Measurements from ENCODE around the gene CBX8. TPM values are rescaled to one million over a fixed set of nuclear protein-coding genes. Genes with fewer than 3 reads are reported as not detected.

The CBX8 gene
- total RNA-seq, 1 donor from 2014 or later, result 4.0 TPM

GRCh38 chr17:79748295-79749099, 48.4 kb downstream of the CBX8 start:
- H3K9me3 Mint-ChIP-seq, result no peaks in the 10 kb centered on the region
- peaks cover 41% of the 10 kb centered on the region for H3K27me3 Mint-ChIP-seq
- H3K36me3 Mint-ChIP-seq (ENCODE audit: low read depth), result no peaks in the 10 kb centered on the region
- no peak overlapping the region for H3K4me3 Mint-ChIP-seq
- CTCF ChIA-PET, result no interaction called here
- no peak for DNase-seq
- ATAC-seq (ENCODE audit: low read depth), result no peak
- no peak overlapping the region for H3K27ac Mint-ChIP-seq
- TF ChIP-seq, protein P1, sequence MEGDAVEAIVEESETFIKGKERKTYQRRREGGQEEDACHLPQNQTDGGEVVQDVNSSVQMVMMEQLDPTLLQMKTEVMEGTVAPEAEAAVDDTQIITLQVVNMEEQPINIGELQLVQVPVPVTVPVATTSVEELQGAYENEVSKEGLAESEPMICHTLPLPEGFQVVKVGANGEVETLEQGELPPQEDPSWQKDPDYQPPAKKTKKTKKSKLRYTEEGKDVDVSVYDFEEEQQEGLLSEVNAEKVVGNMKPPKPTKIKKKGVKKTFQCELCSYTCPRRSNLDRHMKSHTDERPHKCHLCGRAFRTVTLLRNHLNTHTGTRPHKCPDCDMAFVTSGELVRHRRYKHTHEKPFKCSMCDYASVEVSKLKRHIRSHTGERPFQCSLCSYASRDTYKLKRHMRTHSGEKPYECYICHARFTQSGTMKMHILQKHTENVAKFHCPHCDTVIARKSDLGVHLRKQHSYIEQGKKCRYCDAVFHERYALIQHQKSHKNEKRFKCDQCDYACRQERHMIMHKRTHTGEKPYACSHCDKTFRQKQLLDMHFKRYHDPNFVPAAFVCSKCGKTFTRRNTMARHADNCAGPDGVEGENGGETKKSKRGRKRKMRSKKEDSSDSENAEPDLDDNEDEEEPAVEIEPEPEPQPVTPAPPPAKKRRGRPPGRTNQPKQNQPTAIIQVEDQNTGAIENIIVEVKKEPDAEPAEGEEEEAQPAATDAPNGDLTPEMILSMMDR (IDR thresholded peaks at IDR 0.05), result no peak
- H3K4me1 Mint-ChIP-seq, result peaks cover 23% of the 10 kb centered on the region
- intact Hi-C loops (cut with micrococcal nuclease), result no loop called here
- POLR2A ChIA-PET, result no interaction called here

DNA sequence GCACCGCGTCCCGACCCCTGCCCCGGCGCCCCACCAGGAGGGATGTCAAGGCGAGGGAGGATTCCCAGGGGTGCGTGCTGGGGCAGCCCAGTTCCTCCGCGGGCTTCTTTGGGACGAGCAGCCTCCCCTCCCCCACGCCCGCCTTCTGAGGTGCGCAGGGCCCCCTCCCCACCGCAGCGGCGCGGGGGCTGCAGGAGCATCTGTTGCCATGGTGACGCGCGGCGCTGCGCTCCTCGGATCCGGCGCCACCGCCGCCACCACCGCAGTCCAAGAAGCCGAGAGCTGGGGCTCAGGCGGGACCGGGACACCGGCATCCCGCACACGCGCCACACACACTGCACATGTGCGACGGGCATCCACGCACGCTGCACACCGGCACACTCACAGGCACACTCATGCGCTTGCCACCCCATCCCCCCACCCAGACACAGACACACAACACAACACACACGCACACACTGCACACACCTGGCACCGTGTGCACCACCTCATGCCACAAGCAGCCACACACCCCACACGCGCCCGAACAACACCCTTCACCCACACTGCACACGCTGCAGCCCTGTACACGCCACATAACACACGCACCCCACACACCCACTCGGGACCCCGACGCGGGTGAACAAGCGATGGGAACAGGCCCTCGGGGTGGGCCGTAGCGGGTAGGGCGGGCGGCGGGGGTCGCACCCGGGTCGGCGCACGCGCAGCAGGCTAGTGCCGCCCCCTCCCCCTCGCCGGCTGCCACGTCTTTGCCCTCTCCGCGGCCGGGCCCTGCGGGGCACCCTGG, 49.2 kb downstream of the CBX8 start:
- intact Hi-C loops (cut with micrococcal nuclease), result loop anchor here (2.0 kb wide), 4 partner anchors 49 to 223 kb away; partner anchors contain the start of genes CBX4 and CBX8
- peaks cover 41% of the 10 kb centered on the region for H3K27me3 Mint-ChIP-seq
- TF ChIP-seq, protein P1 (IDR thresholded peaks at IDR 0.05), result no peak
- H3K9me3 Mint-ChIP-seq, result no peaks in the 10 kb centered on the region
- ATAC-seq (ENCODE audit: low read depth), result no peak
- DNase-seq, result no peak
- no peaks in the 10 kb centered on the region for H3K36me3 Mint-ChIP-seq (ENCODE audit: low read depth)
- ChIA-PET POLR2A (no interaction called here), CTCF (interaction anchor here (1.5 kb wide), 1 partner anchor 39 kb away, joined by 3 read pairs; no protein-coding TSS in a partner anchor)
- H3K4me1 Mint-ChIP-seq, result peaks cover 23% of the 10 kb centered on the region
- no peak overlapping the region for H3K27ac Mint-ChIP-seq
- H3K4me3 Mint-ChIP-seq, result no peak overlapping the region

- Mint-ChIP-seq H3K27ac (no peak overlapping the region), H3K9me3 (no peaks in the 10 kb centered on the region), H3K36me3 (ENCODE audit: low read depth) (no peaks in the 10 kb centered on the region), H3K27me3 (peaks cover 43% of the 10 kb centered on the region), H3K4me1 (peaks cover 22% of the 10 kb centered on the region), H3K4me3 (no peak overlapping the region)
- DNase-seq (no peak), ATAC-seq (ENCODE audit: low read depth) (no peak)
- intact Hi-C loops (cut with micrococcal nuclease), result loop anchor here (1.0 to 2.0 kb wide), 6 partner anchors 31 to 244 kb away; partner anchors contain the start of genes CBX2, CBX4 and CBX8
- CTCF ChIA-PET, result interaction anchor here (1.2 to 1.8 kb wide), 3 partner anchors 40 to 246 kb away, joined by 3 to 13 read pairs (median 6); no protein-coding TSS in a partner anchor
- POLR2A ChIA-PET, result interaction anchor here (0.5 to 1.2 kb wide), 3 partner anchors 12 to 244 kb away, joined by 3 to 4 read pairs (median 4); partner anchors contain the start of gene CBX4
- TF ChIP-seq, protein P1 (IDR thresholded peaks at IDR 0.05), result no peak
These were observed 49.9 kb downstream of the CBX8 start for GRCh38 chr17:79746889-79747507.

- Mint-ChIP-seq H3K36me3 (ENCODE audit: low read depth) (no peaks in the 10 kb centered on the region), H3K4me3 (no peak overlapping the region), H3K27me3 (peaks cover 30% of the 10 kb centered on the region), H3K4me1 (peaks cover 21% of the 10 kb centered on the region), H3K9me3 (no peaks in the 10 kb centered on the region), H3K27ac (no peak overlapping the region)
- ChIA-PET CTCF (interaction anchor here (0.6 to 2.1 kb wide), 12 partner anchors 12 to 259 kb away, joined by 3 to 13 read pairs (median 4); no protein-coding TSS in a partner anchor), POLR2A (interaction anchor here (0.7 to 1.2 kb wide), 2 partner anchors 25 to 94 kb away, joined by 4 to 8 read pairs; partner anchors contain the start of gene CBX4)
- ATAC-seq (ENCODE audit: low read depth) (no peak), DNase-seq (no peak)
- intact Hi-C loops (cut with micrococcal nuclease), result loop anchor here (1.0 to 2.0 kb wide), 6 partner anchors 33 to 246 kb away; partner anchors contain the start of genes CBX2, CBX4 and CBX8
- TF ChIP-seq, protein P1 (IDR thresholded peaks at IDR 0.05), result no peak
These were observed 51.2 kb downstream of the CBX8 start for GRCh38 chr17:79745641-79746105.
